SK-N-SH (cell line): ENCODE results near the gene TMEM225B. TPM values are rescaled to one million over a fixed set of nuclear protein-coding genes. Genes with fewer than 3 reads are reported as not detected.

ENCODE experiments used
- CTCF ChIA-PET: fragments of 300-600, 350-600 bp; formaldehyde crosslinking; extraction: SDS; loops from one replicate; lab custom pipeline; 2021; lab: Yijun Ruan, JAX
- POLR2A ChIA-PET: fragments of 350-600 bp; sonication (Branson Sonifier 250); formaldehyde crosslinking; extraction: SDS; loops from one replicate; lab custom pipeline; 2020; ENCODE audit warnings: antibody characterized with exemption, inconsistent platforms; lab: Yijun Ruan, JAX
- DNase-seq: peaks from one replicate; pipeline ENCODE4 v3.0.0; 2012
- H2AFZ ChIP-seq: fragments of 200-600 bp; sonication (generic); 2 replicates; pipeline ENCODE4 v1.8.1; 2016; ENCODE audit warnings: antibody characterized with exemption, mild to moderate bottlenecking, low read depth
- H3F3A ChIP-seq: fragments of 200-600 bp; sonication (generic); replicated peaks from 2 replicates; pipeline ENCODE3; 2016; ENCODE audit warnings: antibody characterized with exemption, mild to moderate bottlenecking; ENCODE audit not compliant: insufficient read depth
- H3K27ac ChIP-seq, 2 experiments: fragments of 200-500 bp in 1 of 2; fragments of 200-600 bp in 1 of 2; sonication (Bioruptor generic) in 1 of 2; sonication (generic), shearing (Covaris generic) in 1 of 2; 2 replicates each; pipeline versions ENCODE4 v1.5.1 to v1.6.1; 2014 to 2016; ENCODE audit warnings: low read depth in 2 of 2, inconsistent platforms in 1 of 2, low read length in 1 of 2, mild to moderate bottlenecking in 1 of 2, mixed read lengths in 1 of 2
- H3K27me3 ChIP-seq: fragments of 200-600 bp; sonication (generic), shearing (Covaris generic); 2 replicates; pipeline ENCODE4 v1.6.1; 2016; ENCODE audit warnings: mixed run types; ENCODE audit not compliant: insufficient read depth
- H3K36me3 ChIP-seq, 2 experiments: fragments of 200-500 bp in 1 of 2; fragments of 200-600 bp in 1 of 2; sonication (Bioruptor generic) in 1 of 2; sonication (generic) in 1 of 2; replicated peaks in 1 of 2; 2 replicates each; pipeline versions ENCODE3 to v1.5.1; 2014 to 2016; ENCODE audit warnings: low read length in 1 of 2, mild to moderate bottlenecking in 1 of 2; ENCODE audit not compliant: insufficient read depth in 2 of 2, control insufficient read depth in 1 of 2
- H3K4me1 ChIP-seq, 2 experiments: fragments of 200-500 bp in 1 of 2; fragments of 200-600 bp in 1 of 2; sonication (Bioruptor generic) in 1 of 2; sonication (generic), shearing (Covaris generic) in 1 of 2; 2 replicates each; pipeline versions ENCODE4 v1.5.1 to v1.6.1; 2014 to 2016; ENCODE audit warnings: low read depth in 1 of 2, low read length in 1 of 2, mixed run types in 1 of 2; ENCODE audit not compliant: insufficient read depth in 2 of 2, control insufficient read depth in 1 of 2
- H3K4me2 ChIP-seq: fragments of 200-600 bp; sonication (generic), shearing (Covaris generic); 2 replicates; pipeline ENCODE4 v1.6.1; 2017; ENCODE audit warnings: mixed run types
- H3K4me3 ChIP-seq, 2 experiments: fragments of 200-500 bp in 1 of 2; fragments of 200-600 bp in 1 of 2; sonication (Bioruptor generic) in 1 of 2; sonication (generic), shearing (Covaris generic) in 1 of 2; 2 replicates each; pipeline versions ENCODE4 v1.5.1 to v1.8.1; 2014 to 2016; ENCODE audit warnings: low read depth in 2 of 2, inconsistent platforms in 1 of 2, low read length in 1 of 2, mild to moderate bottlenecking in 1 of 2, mixed read lengths in 1 of 2, moderate library complexity in 1 of 2
- H3K79me2 ChIP-seq: fragments of 200-600 bp; sonication (generic); 2 replicates; pipeline ENCODE4 v1.8.1; 2017; ENCODE audit warnings: mild to moderate bottlenecking; ENCODE audit not compliant: insufficient read depth
- H3K9ac ChIP-seq: fragments of 200-600 bp; sonication (generic); 2 replicates; pipeline ENCODE4 v1.6.1; 2017; ENCODE audit warnings: mixed run types
- H3K9me2 ChIP-seq: fragments of 200-600 bp; sonication (generic); 2 replicates; pipeline ENCODE4 v1.6.1; 2017; ENCODE audit warnings: mixed run types
- H3K9me3 ChIP-seq: fragments of 200-600 bp; sonication (generic); 2 replicates; pipeline ENCODE4 v1.6.1; 2017; ENCODE audit warnings: mixed run types, mild to moderate bottlenecking, moderate library complexity
- H4K20me1 ChIP-seq: fragments of 200-600 bp; sonication (generic); 2 replicates; pipeline ENCODE4 v1.6.1; 2017; ENCODE audit warnings: mild to moderate bottlenecking, mixed run types; ENCODE audit not compliant: insufficient read depth
- CHD2 ChIP-seq: fragments of 150-350 bp; IDR thresholded peaks from 2 replicates; pipeline ENCODE4 v1.6.1; 2018; ENCODE audit warnings: low read length; ENCODE audit not compliant: partially characterized antibody
- ELF1 ChIP-seq: IDR thresholded peaks from 2 replicates; pipeline ENCODE4 v1.4.0; 2012
- FOSL2 ChIP-seq: IDR thresholded peaks from 2 replicates; pipeline ENCODE4 v1.4.0; 2012; ENCODE audit warnings: low read depth, mild to moderate bottlenecking, moderate library complexity, borderline replicate concordance
- FOXM1 ChIP-seq: IDR thresholded peaks from 2 replicates; pipeline ENCODE4 v1.4.0; 2012; ENCODE audit warnings: low read depth, mild to moderate bottlenecking
- GATA2 ChIP-seq: sonication (generic); formaldehyde crosslinking; IDR thresholded peaks from 2 replicates; pipeline ENCODE4 v1.5.0; 2020; ENCODE audit warnings: mild to moderate bottlenecking, missing genetic modification reagents
- MAX ChIP-seq: IDR thresholded peaks from 2 replicates; pipeline ENCODE4 v1.4.0; 2012; ENCODE audit warnings: low read depth
- MXI1 ChIP-seq: IDR thresholded peaks from 2 replicates; pipeline ENCODE4 v1.6.1; 2012; ENCODE audit warnings: mild to moderate bottlenecking, low read depth, low read length, improper control_type of control experiment
- NFIC ChIP-seq: IDR thresholded peaks from 2 replicates; pipeline ENCODE4 v1.4.0; 2012; ENCODE audit warnings: borderline replicate concordance
- NRF1 ChIP-seq: IDR thresholded peaks from 2 replicates; pipeline ENCODE4 v1.6.1; 2012; ENCODE audit warnings: low read depth, mild to moderate bottlenecking, low read length
- PBX3 ChIP-seq: IDR thresholded peaks from 2 replicates; pipeline ENCODE4; 2012
- RFX5 ChIP-seq: IDR thresholded peaks from 2 replicates; pipeline ENCODE4 v1.6.1; 2012; ENCODE audit warnings: mild to moderate bottlenecking, improper control_type of control experiment, low read length
- SIN3A ChIP-seq: IDR thresholded peaks from 2 replicates; pipeline ENCODE4 v1.6.1; 2012; ENCODE audit warnings: low read depth, mild to moderate bottlenecking, low read length, moderate library complexity, borderline replicate concordance
- TAF1 ChIP-seq: IDR thresholded peaks from 2 replicates; pipeline ENCODE4 v1.6.1; 2012; ENCODE audit warnings: low read depth, mild to moderate bottlenecking, low read length, moderate library complexity, borderline replicate concordance
- TEAD4 ChIP-seq: IDR thresholded peaks from 2 replicates; pipeline ENCODE4 v1.4.0; 2012; ENCODE audit warnings: mild to moderate bottlenecking, borderline replicate concordance; ENCODE audit not compliant: insufficient read depth
- USF2 ChIP-seq: fragments of 150-350 bp; IDR thresholded peaks from 2 replicates; pipeline ENCODE4 v1.6.1; 2017; ENCODE audit warnings: antibody characterized with exemption, low read length, low read depth, borderline replicate concordance
- YY1 ChIP-seq: IDR thresholded peaks from 2 replicates; pipeline ENCODE4 v1.4.0; 2012; ENCODE audit warnings: low read depth, mild to moderate bottlenecking
- ZBTB33 ChIP-seq: IDR thresholded peaks from 2 replicates; pipeline ENCODE4 v1.4.0; 2012; ENCODE audit warnings: low read depth, borderline replicate concordance
- WGBS: methylation state at CpG from one replicate; pipeline ENCODE4 v1.1.6; 2017; ENCODE audit warnings: low lambda C conversion rate; 5-methylcytosine and 5-hydroxymethylcytosine counted together
- polyA plus RNA-seq, 3 experiments: library from polyadenylated mRNA; depleted of rRNA; stranded (reverse); fragments of >200 nt; gene quantifications; 2 replicates each; pipeline ENCODE4 v1.2.3, GENCODE V29; 2012

TMEM225B gene
- polyA plus RNA-seq, 1 of the 3 experiments (the other 2 are of a cell fraction): 1.5 TPM

- TF ChIP-seq MXI1: no peak
These were observed 27.3 kb downstream of the TMEM225B start (continued) for GRCh38 chr7:99625321-99625720.

GRCh38 chr7:99625961-99626360, 27.9 kb downstream of the TMEM225B start:
- H3K4me2 ChIP-seq: no peak overlapping the region
- 100% methylated on average over 4 of the region's 4 CpGs for WGBS
- no peak for DNase-seq
- H3K79me2 ChIP-seq: peaks cover 10% of the 10 kb centered on the region
- no peaks in the 10 kb centered on the region for H3K9me3 ChIP-seq
- peaks cover 6% of the 10 kb centered on the region for H3F3A ChIP-seq
- H3K27ac ChIP-seq: no peak overlapping the region
- H3K4me3 ChIP-seq: no peak overlapping the region
- H2AFZ ChIP-seq: no peak overlapping the region
- H3K9me2 ChIP-seq: no peaks in the 10 kb centered on the region
- peaks cover 70 to 96% of the 10 kb centered on the region in 2 experiments for H3K36me3 ChIP-seq
- ChIA-PET POLR2A (no interaction called here), CTCF (no interaction called here)
- H3K9ac ChIP-seq: no peak overlapping the region
- no peaks in the 10 kb centered on the region for H3K4me1 ChIP-seq
- TF ChIP-seq NFIC (no peak), TEAD4 (no peak), RFX5 (no peak), ZBTB33 (no peak), MXI1 (no peak), NRF1 (no peak), PBX3 (no peak), YY1 (no peak), TAF1 (no peak), GATA2 (CRISPR knock-in tag) (no peak), MAX (no peak), ELF1 (no peak), FOXM1 (no peak), SIN3A (no peak), USF2 (no peak), CHD2 (no peak), FOSL2 (no peak)
- no peaks in the 10 kb centered on the region for H3K27me3 ChIP-seq
- no peaks in the 10 kb centered on the region for H4K20me1 ChIP-seq
